NB4 (cell line): ENCODE data around the gene HEPACAM2.

Source experiments
- DNase-seq: peaks from one replicate; pipeline ENCODE4 v3.0.0; 2010; ENCODE audit warnings: low read depth
- H3K4me3 ChIP-seq: one replicate; pipeline ENCODE4 v1.5.1; 2011; ENCODE audit warnings: mild to moderate bottlenecking, low read depth, low read length, moderate library complexity
- MYC ChIP-seq: IDR thresholded peaks from 2 replicates; pipeline ENCODE4 v1.6.1; 2011; ENCODE audit warnings: low read depth, low read length
- POLR2A ChIP-seq: IDR thresholded peaks from 2 replicates; pipeline ENCODE4 v1.6.1; 2011; ENCODE audit warnings: mild to moderate bottlenecking; ENCODE audit not compliant: insufficient read length; ENCODE audit errors: extremely low read depth
- TF ChIP-seq, protein P1 (sequence below): IDR thresholded peaks from one replicate; pipeline ENCODE4 v1.5.1; 2012; ENCODE audit warnings: low read depth, low read length
- TF ChIP-seq, protein P2 (sequence below): IDR thresholded peaks from 2 replicates; pipeline ENCODE4 v1.6.1; 2011; ENCODE audit warnings: low read depth, low read length

Gene HEPACAM2

DNA sequence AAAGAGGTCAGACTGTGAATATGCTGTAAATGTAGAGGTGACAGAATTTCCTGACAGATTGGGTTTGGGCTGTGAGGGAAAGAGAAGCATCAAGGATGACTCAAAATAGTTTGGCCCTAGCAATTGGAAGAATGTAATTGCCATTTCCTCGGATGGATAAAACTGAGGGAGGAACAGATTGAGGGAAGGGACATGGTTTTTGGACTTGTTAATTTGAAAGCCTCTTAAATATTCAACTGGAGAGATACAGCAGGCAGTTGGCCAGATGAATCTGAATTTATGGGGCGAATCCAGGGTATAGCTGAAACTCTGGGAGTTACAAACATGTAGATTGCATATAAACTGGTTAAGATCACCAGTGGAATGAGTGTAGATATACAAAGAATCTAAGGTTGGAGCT is 9.3 kb upstream of the HEPACAM2 start:
- no peak for DNase-seq
- TF ChIP-seq POLR2A (no peak), MYC (no peak)
- TF ChIP-seq, protein P1, sequence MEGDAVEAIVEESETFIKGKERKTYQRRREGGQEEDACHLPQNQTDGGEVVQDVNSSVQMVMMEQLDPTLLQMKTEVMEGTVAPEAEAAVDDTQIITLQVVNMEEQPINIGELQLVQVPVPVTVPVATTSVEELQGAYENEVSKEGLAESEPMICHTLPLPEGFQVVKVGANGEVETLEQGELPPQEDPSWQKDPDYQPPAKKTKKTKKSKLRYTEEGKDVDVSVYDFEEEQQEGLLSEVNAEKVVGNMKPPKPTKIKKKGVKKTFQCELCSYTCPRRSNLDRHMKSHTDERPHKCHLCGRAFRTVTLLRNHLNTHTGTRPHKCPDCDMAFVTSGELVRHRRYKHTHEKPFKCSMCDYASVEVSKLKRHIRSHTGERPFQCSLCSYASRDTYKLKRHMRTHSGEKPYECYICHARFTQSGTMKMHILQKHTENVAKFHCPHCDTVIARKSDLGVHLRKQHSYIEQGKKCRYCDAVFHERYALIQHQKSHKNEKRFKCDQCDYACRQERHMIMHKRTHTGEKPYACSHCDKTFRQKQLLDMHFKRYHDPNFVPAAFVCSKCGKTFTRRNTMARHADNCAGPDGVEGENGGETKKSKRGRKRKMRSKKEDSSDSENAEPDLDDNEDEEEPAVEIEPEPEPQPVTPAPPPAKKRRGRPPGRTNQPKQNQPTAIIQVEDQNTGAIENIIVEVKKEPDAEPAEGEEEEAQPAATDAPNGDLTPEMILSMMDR = no peak
- TF ChIP-seq, protein P2, sequence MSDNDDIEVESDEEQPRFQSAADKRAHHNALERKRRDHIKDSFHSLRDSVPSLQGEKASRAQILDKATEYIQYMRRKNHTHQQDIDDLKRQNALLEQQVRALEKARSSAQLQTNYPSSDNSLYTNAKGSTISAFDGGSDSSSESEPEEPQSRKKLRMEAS = no peak
- no peak overlapping the region for H3K4me3 ChIP-seq

DNA sequence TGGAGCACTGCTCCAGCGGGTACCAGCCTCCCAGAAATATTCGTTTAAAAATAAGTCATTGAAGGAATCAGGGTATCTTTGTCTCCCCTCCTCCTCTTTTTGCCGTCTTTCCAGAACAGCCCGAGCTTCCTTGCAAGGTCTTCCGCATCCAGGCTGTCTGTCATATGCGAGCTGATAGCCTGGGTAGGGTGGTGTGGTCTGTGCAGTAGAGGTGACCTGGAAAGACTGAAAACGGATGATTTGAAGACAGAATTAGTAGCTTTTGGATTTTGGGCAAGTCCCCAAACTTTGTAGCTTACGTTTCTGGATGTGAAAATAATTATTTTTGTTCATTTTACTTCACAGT is 6.4 kb upstream of the HEPACAM2 start:
- peak overlapping the region; percentile 92 for H3K4me3 ChIP-seq
- TF ChIP-seq, protein P1 = no peak
- TF ChIP-seq, protein P2 = no peak
- no peak for TF ChIP-seq MYC
- no peak for TF ChIP-seq POLR2A
- DNase-seq = peak; percentile 41

DNA sequence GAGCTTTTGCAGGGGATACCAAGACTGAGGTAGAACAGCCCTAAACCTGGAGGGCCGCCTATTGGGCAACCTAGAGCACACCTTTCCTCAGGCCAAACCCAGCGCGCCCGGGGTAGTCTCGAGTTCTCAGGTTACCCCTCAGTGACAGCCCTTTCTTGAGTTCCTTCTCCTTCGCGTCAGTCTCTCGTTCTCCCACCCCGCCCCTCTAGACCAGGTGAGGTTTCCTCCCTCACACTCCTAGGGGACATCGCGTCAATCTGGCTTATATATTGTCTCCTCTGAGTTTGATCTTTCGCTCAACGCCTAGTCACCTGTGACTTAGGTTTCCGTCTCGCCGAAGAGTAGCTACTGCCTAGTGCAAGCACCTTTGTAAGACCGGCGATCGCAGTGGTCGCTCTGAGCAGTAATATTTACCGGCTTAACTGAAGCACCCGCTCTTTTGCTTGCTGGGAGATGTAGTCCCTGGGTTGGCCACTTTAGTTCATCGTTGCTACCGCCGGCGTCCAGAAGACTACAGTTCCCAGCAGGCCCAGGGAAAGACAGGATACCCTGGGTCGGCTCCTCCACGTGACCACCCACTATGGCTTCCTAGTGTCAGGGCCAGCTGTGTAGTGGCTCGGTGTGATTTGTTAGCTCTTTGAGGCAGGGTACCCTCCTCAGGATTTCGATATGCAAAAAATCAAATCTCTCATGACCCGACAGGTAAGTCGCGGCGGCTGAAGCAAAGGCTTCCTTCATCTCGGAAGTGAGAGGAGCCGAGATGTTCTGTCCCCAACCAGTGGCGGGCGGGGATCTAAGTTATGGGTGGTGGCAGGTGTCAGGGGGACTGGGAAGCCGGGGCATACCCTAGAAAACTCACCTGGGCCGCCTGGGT is 5.8 kb upstream of the HEPACAM2 start, which contains the start of gene VPS50:
TSS of gene VPS50 (plus strand) at position 568 of the 874 bp plus-strand sequence. CDS start at position 670, 102 bp downstream.
- TF ChIP-seq, protein P2 = peak; percentile 98
- TF ChIP-seq MYC (peak; percentile 88), POLR2A (peak; percentile 59)
- TF ChIP-seq, protein P1 = no peak
- DNase-seq = peak; percentile 97
- peak within 1 kb of the TSS; percentile 92 for H3K4me3 ChIP-seq

DNA sequence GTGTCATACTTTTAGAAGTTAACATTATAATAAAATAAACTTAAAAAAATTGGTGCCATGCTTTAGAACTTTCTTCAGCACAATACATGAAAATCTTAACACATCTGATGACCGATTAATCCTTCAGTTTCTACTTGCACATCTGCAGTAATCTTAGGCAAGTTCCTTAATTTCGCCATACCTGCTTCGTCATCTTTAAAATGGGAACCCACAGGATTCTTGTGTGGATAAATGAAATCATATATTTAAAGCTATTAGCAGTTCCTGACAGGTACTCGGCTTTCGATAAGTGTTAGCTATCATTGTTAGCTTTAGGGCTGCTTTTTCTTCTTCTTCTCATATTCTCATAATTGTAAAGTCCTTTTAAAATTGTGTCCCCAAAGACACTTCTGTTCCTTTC is 5.0 kb upstream of the HEPACAM2 start:
- peak; percentile 55 for DNase-seq

DNA sequence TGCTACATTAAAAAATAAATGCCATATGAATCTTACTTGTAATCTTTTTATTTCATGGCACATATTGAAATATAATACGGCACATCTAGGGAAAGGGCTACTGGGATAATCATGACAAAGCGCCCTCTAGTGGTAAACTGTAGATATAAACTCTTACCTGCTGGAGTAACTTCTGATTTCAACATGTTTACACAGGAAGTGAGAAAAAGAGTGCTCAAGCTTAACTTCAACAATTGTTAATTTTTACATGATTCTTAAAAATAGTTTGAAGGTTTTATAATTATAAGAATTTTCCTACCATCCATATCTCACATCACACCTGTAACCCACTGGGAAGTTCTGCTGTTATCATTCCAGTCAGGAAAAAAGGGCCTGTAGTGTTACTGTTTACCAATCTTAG is 2.0 kb upstream of the HEPACAM2 start:
- TF ChIP-seq, protein P1 = peak; percentile 61
- no peak for TF ChIP-seq MYC
- no peak for TF ChIP-seq POLR2A
- TF ChIP-seq, protein P2 = 0 out of 2 replicates have a peak, but pooled peaks have one; percentile 13
- H3K4me3 ChIP-seq = no peak overlapping the region
- DNase-seq = peak; percentile 75

More for the DNA sequence above, 5.0 kb upstream of the HEPACAM2 start:
- peak overlapping the region; percentile 92 for H3K4me3 ChIP-seq
- TF ChIP-seq, protein P2 = no peak
- TF ChIP-seq, protein P1 = no peak
- TF ChIP-seq MYC (no peak), POLR2A (no peak)
